Uterus (tissue), 4 donors: ENCODE data around the gene NAPEPLD. TPM values are rescaled to one million over a fixed set of nuclear protein-coding genes. Genes with fewer than 3 reads are reported as not detected.
"Not testable (repeated sequence)": the region's sequence is repeated elsewhere in the genome, so short reads cannot be mapped to it uniquely, and the experiment has no call there.

ENCODE experiments used
- DNase-seq, 2 donors: peaks; one replicate each; pipeline ENCODE4 v3.0.0-alpha.2; 2019 to 2020
- H3K27ac ChIP-seq, 2 donors: fragments of 200-600 bp; sonication (generic); 1 replicate in 1 of 2; 2 replicates in 1 of 2; pipeline ENCODE4 v1.5.1; 2016 to 2018
- H3K27me3 ChIP-seq, 2 donors: fragments of 200-600 bp; sonication (generic); one replicate each; pipeline ENCODE4 v1.5.1; 2018 to 2019; ENCODE audit warnings: control low read depth in 1 of 2
- H3K36me3 ChIP-seq, 2 donors: fragments of 200-600 bp; sonication (generic); one replicate each; pipeline ENCODE4 v1.5.1; 2019; ENCODE audit warnings: control low read depth in 1 of 2
- H3K4me1 ChIP-seq, 2 donors: fragments of 200-600 bp; sonication (generic); one replicate each; pipeline ENCODE4 v1.5.1; 2018 to 2019; ENCODE audit warnings: control low read depth in 1 of 2
- H3K4me3 ChIP-seq, 2 donors: fragments of 200-600 bp; sonication (generic); 1 replicate in 1 of 2; 2 replicates in 1 of 2; pipeline ENCODE4 v1.5.1; 2018 to 2019; ENCODE audit warnings: mild to moderate bottlenecking in 1 of 2
- H3K9me3 ChIP-seq, 2 donors: fragments of 200-600 bp; sonication (generic); one replicate each; pipeline ENCODE4 v1.5.1; 2019; ENCODE audit warnings: control low read depth in 1 of 2
- CTCF ChIP-seq, 4 experiments: fragments of 200-600 bp in 2 of 4; fragments of 450-650 bp in 2 of 4; sonication (generic) in 2 of 4; IDR thresholded peaks; one replicate each; pipeline ENCODE4 v1.5.1; 2016 to 2019; ENCODE audit warnings: antibody characterized with exemption in 4 of 4, mild to moderate bottlenecking in 2 of 4, moderate library complexity in 1 of 4
- POLR2A ChIP-seq, 2 donors: fragments of 450-650 bp; IDR thresholded peaks; one replicate each; pipeline ENCODE4 v1.6.1; 2016; ENCODE audit warnings: antibody characterized with exemption in 2 of 2, mild to moderate bottlenecking in 1 of 2, moderate library complexity in 1 of 2
- intact Hi-C: fragments of 100-400 bp; cut with DNase I; formaldehyde crosslinking; loops from one replicate; pipeline ENCODE4 v1.15.1; 2023; ENCODE audit warnings: low total_unique reads
- total RNA-seq, 4 donors: library from RNA; depleted of rRNA in 3 of 4; stranded (reverse); fragments of >200 nt in 3 of 4; gene quantifications; one replicate each; pipeline versions ENCODE4 v1.1.0 to v1.2.4, GENCODE V29; 2014 to 2023
- donor health status: DM: yes; HTN: yes; CAD: no.

Gene NAPEPLD
- total RNA-seq, 4 donors from 2014 or later: 11.0 to 79.4 (median 31.1) TPM

GRCh38 chr7:103106005-103106702 is 42.7 kb downstream of the NAPEPLD start:
- no peak for DNase-seq
- Histone ChIP-seq H3K4me1 (no peaks in the 10 kb centered on the region), H3K36me3 (no peaks in the 10 kb centered on the region), H3K27me3 (no peaks in the 10 kb centered on the region), H3K9me3 (no peaks in the 10 kb centered on the region), H3K4me3 (no peak overlapping the region), H3K27ac (no peak overlapping the region)
- intact Hi-C loops: no loop called here
- TF ChIP-seq POLR2A (IDR thresholded peaks at IDR 0.05) (no peak), CTCF (IDR thresholded peaks at IDR 0.05) (no peak)

- no peaks in the 10 kb centered on the region for H3K9me3 ChIP-seq
- no peak for DNase-seq
- intact Hi-C loops: no loop called here
- no peaks in the 10 kb centered on the region for H3K4me1 ChIP-seq
- TF ChIP-seq CTCF (IDR thresholded peaks at IDR 0.05) (no peak), POLR2A (IDR thresholded peaks at IDR 0.05) (no peak)
- H3K27me3 ChIP-seq: no peaks in the 10 kb centered on the region
- no peaks in the 10 kb centered on the region for H3K36me3 ChIP-seq
- H3K27ac ChIP-seq: no peak overlapping the region
- H3K4me3 ChIP-seq: no peak overlapping the region
Observed at GRCh38 chr7:103101543-103101942, 47.4 kb downstream of the NAPEPLD start.

GRCh38 chr7:103100348-103100747 is 48.6 kb downstream of the NAPEPLD start:
- Histone ChIP-seq H3K27ac (no peak overlapping the region), H3K4me3 (no peak overlapping the region), H3K9me3 (no peaks in the 10 kb centered on the region), H3K27me3 (no peaks in the 10 kb centered on the region), H3K36me3 (no peaks in the 10 kb centered on the region), H3K4me1 (no peaks in the 10 kb centered on the region)
- DNase-seq: no peak
- intact Hi-C loops: no loop called here
- TF ChIP-seq CTCF (IDR thresholded peaks at IDR 0.05) (no peak), POLR2A (IDR thresholded peaks at IDR 0.05) (no peak)

- Histone ChIP-seq H3K4me3 (no peak overlapping the region), H3K27ac (no peak overlapping the region), H3K36me3 (no peaks in the 10 kb centered on the region), H3K4me1 (no peaks in the 10 kb centered on the region), H3K9me3 (no peaks in the 10 kb centered on the region), H3K27me3 (no peaks in the 10 kb centered on the region)
- intact Hi-C loops: no loop called here
- TF ChIP-seq CTCF (IDR thresholded peaks at IDR 0.05) (no peak), POLR2A (IDR thresholded peaks at IDR 0.05) (no peak)
- no peak for DNase-seq
Observed at GRCh38 chr7:103097041-103097440, 51.9 kb downstream of the NAPEPLD start.

- DNase-seq, H3K27ac ChIP-seq, H3K36me3 ChIP-seq, intact Hi-C loops, H3K4me3 ChIP-seq, H3K4me1 ChIP-seq, H3K9me3 ChIP-seq, H3K27me3 ChIP-seq: not testable (repeated sequence)
Observed at GRCh38 chr7:103095558-103095957, 53.3 kb downstream of the NAPEPLD start.

- H3K4me1 ChIP-seq: no peaks in the 10 kb centered on the region
- no peaks in the 10 kb centered on the region for H3K36me3 ChIP-seq
- no peak overlapping the region for H3K27ac ChIP-seq
- no peaks in the 10 kb centered on the region for H3K27me3 ChIP-seq
- H3K9me3 ChIP-seq: no peaks in the 10 kb centered on the region
- TF ChIP-seq POLR2A (IDR thresholded peaks at IDR 0.05) (no peak), CTCF (IDR thresholded peaks at IDR 0.05) (no peak)
- DNase-seq: no peak
- H3K4me3 ChIP-seq: no peak overlapping the region
- intact Hi-C loops: no loop called here
Observed at GRCh38 chr7:103094102-103094501, 54.8 kb downstream of the NAPEPLD start.
